Measurements from ENCODE around the gene SMIM29. TPM values are rescaled to one million over a fixed set of nuclear protein-coding genes. Genes with fewer than 3 reads are reported as not detected.
A peak's percentile ranks its signal among the peaks of the same experiment; 100 is the strongest.

Gene SMIM29
- total RNA-seq = 23.2 TPM

DNA sequence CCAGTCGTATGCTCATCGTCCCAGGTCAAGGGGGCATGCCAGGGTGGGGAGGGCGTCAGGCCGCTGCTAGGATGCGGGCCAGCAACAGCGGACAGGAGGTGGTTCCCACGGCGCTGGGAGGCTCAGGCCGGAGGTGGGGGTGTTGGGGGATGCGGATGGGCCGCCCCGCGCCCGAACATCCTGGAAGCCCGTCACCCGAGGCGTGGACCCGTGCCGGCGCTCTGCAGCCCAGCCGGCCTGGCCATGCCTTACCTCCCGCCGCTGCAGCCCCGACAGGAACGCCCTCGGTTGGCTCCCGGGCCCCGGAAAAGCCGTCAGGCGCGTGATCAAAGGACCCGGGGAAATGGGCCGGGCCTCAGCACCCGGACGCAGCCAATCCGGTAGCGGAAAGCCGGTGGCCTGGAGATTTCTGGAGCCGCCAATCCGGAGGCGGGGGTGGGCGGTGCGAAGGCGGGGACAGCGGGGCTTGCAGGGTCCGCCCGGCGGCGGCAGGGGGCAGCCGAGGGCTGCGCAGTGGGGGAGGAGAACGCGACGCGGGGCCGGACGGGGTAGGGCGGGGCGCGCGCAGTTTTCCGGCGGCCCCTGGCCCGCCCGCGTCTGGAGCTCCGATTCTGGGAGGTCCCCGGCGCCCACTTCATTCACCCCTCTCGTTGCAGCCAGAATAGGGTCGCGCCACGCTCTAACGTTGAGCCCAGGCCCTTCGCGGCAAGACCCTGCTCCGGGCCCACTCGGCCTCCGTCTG is at the start of gene SMIM29:
Gene SMIM29, minus strand, starts transcription at position 280 of the 742 bp plus-strand sequence. CDS start 1,215 bp downstream, outside the sequence.
- DNase-seq (ENCODE audit: low spot score in 2 of 2) (peak; percentile 98), FAIRE-seq (no peak)

DNA sequence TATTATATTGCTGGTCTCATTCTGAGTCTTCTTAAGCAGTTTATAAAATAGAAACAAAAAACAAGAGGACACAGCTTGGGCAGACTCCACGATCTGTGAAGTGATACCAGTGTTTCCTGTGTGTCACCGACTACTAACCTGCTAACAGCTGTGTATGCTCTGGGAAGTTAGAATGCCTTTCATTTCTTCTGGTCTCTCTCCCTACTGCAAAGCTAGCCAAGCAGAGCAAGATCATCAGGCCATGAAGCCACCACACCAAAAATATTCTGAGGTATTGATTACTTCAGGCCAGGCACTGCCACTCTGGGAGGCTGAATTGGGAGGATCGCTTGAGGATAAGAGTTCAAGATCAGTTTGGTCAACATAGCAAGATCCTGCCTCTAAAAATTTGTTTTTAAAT is 46.9 kb upstream of the SMIM29 start:
- DNase-seq (ENCODE audit: low spot score in 2 of 2) (no peak), FAIRE-seq (no peak)

DNA sequence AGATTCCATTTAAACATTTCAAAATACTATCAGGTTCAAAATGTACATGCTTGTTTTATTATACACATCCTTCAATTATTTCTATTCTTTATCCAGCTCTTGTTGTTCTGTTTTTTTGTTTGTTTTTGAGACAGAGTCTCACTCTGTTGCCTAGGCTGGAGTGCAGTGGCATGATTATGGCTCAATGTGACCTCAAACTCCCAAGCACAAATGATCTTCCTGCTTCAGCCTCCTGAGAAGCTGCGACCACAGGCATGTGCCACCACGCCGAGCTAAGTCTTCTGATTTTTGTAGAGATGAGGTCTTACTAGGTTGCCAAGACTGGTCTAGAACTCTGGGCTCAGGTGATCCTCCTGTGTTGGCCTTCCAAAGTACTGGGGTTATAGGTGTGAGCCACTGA is 44.1 kb upstream of the SMIM29 start:
- DNase-seq (ENCODE audit: low spot score in 2 of 2) (no peak), FAIRE-seq (no peak)

DNA sequence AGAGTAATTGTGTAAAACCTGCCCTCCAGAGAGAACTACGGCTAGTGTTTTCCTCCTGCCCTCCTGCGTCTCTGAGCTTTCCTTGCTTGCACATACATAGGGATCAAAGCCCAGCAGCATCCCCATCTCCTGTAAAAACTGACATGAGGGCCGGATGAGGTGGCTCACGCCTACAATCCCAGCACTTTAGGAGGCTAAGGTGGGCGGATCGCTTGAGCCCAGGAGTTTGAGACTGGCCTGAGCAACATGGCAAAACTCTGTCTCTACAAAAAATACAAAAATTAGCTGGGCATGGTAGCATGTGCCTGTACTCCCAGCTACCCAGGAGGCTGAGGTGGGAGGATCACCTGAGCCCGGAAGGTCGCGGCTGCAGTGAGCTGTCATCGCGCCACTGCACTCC is 40.3 kb upstream of the SMIM29 start:
- DNase-seq (ENCODE audit: low spot score in 2 of 2) (no peak), FAIRE-seq (no peak)

DNA sequence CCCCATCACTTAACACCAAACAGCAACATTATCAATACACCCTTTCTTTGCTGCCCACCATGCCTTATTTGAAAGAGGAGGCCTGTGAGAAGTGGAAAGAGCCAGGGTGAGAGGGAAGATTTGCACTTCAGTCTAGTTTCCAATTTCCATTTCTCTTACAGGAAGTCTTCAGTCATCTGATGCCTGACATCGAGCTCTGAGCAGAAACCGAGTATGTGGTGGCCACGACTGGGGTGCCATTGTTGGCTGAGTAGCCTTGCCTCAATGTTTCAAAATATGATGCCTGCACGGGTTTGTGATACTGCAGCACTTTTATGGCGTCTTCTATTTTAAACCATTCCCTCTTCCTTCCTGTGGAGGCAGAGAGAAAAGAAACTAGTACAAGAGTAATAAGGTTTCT is 39.8 kb upstream of the SMIM29 start:
- no peak for DNase-seq (ENCODE audit: low spot score in 2 of 2)
- no peak for FAIRE-seq

DNA sequence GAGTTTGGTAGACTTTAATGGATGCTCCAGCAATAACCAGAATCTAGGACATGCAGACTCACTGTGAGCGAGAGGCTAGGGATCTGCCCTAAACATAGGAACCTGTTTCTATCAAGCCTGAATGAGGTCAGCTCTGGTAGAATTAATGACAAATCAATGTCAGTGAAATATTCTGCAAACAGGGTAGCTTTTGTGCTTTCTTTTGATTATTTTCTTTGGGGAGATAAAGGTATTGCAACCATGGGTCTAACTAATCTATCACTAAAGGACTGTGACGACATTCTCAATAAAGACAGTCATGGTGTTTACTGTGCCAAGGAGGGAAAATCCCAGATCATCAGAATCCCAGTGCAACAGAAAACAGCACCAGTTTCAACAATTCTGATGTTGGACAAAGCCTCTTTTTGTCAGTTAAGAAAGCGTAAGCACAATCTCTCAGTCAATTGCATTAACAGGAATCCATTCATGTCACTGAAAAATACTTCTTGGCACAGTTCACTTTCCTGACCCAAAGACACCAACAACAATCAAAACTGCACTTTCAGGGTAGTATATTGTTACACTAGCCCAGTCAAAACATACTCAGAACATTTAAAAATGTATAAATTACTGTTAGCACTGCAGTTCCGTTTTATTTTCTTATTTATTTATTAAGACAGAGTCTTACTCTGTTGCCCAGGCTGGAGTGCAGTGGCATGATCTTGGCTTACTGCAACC is 36.8 kb upstream of the SMIM29 start:
- DNase-seq (ENCODE audit: low spot score in 2 of 2) = no peak
- no peak for FAIRE-seq

DNA sequence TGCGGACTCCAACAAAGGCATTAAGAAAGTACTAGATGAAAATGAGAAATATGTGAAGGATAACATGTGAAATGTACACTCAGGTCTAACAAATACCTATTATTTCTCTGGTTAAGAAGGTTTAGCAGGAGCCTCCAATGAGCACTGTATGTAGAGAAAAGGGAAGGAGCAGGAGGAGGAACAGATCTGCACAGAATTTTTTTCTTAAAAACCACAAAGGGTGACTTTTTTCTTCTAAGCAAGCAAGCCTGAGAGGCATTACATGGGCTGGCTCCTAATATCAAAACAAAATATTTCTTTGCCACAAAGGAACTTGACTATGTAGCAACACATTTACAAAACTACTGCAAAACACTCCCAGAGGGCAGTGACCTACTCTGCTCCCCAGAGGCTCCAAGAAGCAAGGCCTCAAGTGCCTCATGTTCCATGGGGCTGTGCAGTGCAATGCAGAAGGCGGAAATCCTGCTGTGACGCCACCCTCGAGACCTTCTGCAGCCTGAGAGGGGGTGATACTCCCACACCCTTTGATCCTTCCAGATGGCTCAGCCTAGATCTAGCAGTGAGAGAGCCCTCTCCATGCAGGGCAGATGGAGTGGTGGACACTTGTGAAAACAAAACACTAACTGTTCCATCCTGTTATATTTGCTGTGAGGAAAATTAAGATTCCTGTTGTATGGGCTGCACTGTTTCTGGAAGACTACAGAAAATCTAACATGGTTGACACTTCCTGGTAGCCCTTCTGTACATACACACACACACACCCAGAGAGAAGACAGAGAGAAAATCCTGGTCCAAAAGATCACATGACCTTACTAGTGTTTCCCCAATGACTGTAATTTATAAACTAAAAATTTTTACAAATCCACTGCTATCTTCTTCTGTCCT is 36.0 kb upstream of the SMIM29 start:
- no peak for FAIRE-seq

DNA sequence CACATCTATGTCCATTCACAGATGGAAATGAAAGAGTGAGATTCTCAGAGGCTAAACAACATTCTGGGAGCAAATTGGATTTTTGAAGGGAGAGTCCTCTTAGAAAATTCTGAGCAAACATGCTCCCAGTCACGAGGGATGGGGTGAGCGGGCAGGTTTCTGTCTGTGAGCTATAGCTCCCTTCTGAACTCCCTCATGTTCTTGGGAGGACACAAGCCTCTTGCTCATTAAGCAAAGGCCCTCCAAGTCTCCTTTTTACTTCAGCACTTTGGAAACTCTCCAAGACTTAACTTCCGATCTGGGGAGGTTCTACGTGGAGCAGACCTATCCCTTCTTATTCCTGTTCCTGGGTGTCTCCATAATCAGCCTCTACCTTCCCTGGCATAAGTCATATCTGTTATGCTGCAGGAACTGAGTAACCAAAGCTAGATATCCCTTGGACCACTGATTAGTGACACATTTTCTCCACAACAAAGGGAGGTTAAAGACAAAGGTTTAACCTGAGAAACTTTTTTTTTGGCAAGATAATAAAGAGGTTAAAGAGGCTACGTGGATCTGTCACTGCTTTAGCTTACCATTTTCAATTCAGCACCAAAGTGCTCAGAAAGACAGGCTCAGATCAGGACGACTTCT is 33.0 kb upstream of the SMIM29 start:
- FAIRE-seq = no peak
- DNase-seq (ENCODE audit: low spot score in 2 of 2) = no peak

More for the DNA sequence above, 36.0 kb upstream of the SMIM29 start:
- DNase-seq (ENCODE audit: low spot score in 2 of 2) = no peak

DNA sequence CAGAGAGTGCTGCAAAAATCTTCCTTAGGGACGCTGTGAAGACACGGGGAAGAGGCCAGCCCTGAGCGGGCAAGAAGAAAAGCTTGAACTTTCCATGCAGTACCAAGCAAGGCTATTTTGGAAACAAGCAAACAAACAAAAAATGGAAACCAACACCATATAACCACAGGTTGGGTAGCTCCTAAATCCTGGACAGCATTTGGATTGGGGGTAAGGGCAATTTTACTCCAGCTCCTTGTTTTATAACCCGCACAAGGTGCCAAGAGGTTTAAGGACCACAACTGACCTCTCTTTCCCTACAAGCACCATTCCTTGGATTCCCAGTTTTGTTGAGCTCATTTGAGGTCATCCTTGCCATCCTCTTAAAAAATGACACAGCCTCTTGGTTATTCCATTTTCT is 31.4 kb upstream of the SMIM29 start:
- FAIRE-seq = no peak

DNA sequence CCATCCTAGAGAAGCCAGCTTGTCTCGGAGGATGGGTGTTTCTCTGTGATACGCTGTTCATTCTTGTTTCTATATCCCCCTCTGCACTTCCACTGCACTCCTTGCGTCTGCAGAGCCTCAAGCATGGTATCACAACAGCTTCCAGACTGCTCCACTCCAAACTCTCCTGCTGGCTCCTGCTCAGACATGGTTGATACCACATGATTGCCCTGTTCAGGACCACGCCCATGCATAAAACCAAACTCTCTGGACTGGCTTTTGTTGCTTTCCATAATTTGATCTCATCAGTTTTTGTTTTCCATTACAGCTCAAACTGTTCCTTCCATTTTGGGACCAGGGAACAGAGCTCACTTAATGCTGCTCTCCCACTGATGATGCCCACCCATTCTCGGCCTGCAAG is 30.0 kb upstream of the SMIM29 start:
- no peak for FAIRE-seq
- DNase-seq (ENCODE audit: low spot score in 2 of 2) = no peak

More for the DNA sequence above, 31.4 kb upstream of the SMIM29 start:
- DNase-seq (ENCODE audit: low spot score in 2 of 2) = no peak

DNA sequence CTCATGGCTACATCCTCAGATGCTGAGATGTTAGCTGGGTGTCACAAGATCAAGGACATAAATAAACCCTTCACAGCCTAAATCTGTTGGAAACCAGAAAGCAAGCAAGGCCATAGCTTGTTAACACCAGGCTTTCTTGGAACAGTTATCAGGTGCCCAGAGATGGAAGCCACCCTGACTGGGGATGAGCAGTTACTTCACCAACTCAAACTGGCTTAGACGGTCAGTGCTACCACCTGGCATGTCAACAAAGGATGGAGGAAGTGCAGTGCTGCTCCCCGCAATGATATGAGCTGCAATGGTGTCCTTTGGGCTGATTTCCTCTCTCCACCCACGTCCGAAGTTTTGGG is 28.9 kb upstream of the SMIM29 start:
- DNase-seq (ENCODE audit: low spot score in 2 of 2) = no peak
- FAIRE-seq = no peak

DNA sequence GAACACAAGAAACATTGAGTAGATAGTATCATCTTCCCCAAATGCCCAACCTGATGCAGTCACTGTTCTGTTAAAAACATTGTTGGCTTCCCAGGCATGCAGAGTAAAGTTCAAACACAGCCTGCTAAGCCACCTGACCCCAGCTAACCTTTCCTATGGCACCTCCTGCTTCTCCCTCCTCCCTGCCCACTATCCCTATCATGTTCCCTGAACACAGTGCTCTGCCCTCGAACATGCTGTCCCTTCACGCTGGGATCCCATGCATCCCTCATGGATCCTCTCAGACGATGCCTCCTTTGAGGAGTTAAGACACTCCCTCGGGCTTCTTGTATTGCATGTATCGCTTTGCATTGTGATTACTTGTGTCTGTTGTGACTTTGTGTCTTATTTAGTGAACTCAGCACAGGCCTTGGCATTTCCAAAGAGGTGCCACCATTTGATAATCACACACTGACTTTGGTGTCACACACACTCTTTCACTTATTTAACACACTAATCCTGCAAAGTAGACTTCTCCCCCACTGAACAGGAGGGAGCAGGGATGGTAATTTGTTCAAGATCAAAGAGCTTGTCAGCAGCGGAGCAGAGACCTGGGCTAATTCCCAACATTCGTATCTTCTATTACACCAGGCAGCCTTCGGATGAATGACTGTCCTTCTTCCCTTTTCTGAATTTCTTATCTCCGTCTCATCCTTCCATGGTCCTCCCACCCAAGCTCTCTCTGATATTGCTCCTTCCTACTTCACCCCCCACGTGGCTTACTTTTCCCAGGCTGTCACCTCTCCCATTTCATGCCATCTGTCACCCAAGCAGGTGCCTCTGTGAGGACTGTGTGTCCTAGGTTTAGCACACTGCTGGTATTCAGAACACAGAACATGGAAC is 28.3 kb upstream of the SMIM29 start:
- no peak for FAIRE-seq
- DNase-seq (ENCODE audit: low spot score in 2 of 2) = no peak

DNA sequence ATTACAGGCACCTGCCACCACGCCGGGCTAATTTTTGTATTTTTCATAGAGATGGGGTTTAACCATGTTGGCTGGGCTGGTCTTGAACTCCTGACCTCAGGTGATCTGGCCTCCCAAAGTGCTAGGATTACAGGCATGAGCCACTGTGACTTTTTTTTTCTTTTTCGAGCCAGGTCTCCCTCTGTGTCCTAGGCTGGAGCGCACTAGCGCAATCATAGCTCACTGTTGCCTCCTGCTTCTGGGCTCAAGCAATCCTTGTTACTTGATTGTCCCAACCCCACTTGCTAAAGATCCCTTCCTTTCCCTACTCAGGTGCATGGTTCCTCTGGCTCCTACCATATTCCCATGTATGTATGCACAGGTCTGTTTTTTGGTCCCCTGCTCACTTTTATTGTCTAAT is 27.4 kb upstream of the SMIM29 start:
- DNase-seq (ENCODE audit: low spot score in 2 of 2) = no peak
- FAIRE-seq = no peak

DNA sequence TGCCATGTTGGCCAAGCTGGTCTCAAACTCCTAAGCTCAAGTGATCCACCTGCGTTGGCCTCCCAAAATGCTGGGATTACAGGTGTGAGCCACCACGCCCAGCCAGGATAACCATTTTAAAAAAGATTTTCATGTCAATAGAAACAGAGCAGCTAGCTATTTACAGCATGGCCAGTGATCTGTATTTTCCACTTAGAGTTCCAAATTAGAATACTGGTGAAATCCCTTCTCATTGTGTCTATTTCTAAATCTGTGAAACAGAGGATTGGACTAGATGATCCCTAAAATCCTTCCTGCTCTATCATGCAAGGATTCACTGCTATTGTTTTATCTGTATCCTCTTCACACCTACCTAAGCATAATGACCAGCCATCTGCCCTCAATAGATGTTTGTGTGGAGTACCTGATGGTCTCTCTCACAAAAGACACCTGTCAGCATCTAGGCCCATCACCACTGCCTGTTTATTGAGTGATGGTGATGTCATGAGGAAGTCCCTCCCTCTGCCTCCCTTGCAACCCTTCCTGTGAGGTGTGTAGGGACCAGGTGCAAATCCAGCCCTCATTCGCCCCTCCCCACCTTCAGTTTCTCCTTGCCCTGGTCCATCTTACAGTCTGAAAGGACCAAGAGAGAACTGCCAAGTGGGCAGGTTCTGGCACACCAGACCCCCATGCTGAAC is 26.5 kb upstream of the SMIM29 start:
- no peak for DNase-seq (ENCODE audit: low spot score in 2 of 2)
- no peak for FAIRE-seq

DNA sequence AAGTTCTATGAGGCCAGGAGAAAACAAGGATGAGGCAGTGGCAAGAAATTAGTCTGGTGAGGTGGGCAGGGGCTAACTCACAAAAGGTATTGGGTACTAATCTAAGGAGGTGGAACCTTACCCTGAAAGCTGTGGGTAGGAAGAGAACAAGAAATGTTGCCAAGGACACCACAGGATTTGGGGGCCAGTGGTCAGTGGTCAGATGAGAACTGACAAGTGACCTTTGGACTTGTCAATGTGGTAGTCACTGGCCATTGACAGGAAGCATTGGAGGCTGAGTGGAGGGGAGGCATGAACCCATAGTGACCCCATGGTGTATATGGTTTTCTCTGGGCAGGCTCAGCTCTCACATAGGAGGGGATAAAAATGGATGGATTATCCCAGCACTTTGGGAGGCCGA is 25.3 kb upstream of the SMIM29 start:
- no peak for FAIRE-seq
- DNase-seq (ENCODE audit: low spot score in 2 of 2) = no peak

DNA sequence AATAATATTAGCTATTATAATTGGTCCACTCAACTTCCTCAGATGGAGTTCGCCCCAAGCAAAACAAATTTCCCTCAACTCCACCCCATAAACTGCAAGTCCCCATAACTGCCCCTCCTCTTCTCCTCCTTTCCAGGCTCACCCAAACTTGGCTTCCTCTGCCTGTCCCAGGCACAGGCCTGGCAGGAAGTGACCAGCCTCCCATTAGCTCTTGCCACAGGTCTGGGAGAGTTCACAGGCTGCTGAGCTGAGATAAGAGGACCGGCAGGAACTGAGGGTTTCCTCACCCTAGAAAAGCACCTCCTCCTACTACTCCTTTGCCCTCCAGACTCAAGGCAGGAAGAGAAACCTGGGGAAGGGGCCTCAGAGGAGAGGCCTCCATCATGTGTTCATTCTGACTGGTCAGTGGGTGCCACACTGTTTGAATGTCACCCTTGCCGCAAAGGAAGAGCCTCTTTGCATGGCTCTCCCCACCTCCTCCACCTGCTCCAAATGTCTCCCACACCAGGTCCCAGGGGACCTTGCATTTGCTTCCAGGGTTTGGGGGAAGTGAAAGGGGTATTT is 24.5 kb upstream of the SMIM29 start:
- FAIRE-seq (no peak), DNase-seq (ENCODE audit: low spot score in 2 of 2) (peak in 1 of 2 donors; percentile 33)

DNA sequence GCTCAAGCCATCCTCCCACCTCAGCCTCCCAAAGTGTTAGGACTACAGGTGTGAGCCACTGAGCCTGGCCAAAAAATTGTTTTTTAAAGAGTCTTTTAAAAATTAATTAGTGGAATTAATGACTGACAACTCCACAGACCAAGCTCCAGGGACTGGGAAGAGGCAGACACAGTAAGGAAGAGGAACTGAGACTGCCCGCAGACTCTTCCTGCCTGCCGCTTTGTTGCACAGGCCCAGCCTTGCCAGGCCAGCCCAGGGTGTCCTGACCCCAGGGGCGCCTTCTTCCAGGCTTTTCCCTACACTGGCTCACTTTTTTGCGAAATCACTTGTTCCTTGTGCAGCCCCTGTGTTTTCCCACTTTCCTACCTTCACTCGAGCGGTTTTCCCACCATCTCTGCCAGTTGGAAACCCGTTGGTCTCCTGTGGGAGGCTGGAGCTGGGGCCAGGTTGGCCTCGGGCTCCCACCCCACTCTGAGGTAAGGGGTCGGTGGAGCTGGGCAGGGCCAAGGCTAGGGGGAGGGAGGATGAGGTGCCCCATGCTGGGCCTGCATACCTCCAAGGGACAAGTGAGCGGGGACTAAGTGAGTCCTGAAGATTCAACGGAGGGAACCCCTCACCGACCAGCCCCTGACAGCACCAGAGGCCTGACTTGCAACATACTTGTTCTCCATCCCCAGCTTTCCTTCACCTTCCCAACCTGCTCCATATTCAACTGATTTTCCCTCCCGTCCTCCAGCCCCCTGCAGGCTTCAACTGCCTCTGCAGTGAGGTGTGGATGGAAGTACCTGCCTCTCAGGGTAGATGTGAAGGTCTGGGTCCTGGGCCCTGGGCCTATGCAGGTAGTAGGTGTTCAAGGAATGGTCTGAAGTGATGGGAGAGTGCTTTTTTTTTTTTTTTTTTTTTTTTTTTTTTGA is 23.5 kb upstream of the SMIM29 start:
- no peak for DNase-seq (ENCODE audit: low spot score in 2 of 2)
- FAIRE-seq = no peak

Data from frontal cortex (tissue), 4 donors.